Karpas-422 (cell line): Measurements from ENCODE around the gene CA14. TPM values are rescaled to one million over a fixed set of nuclear protein-coding genes. Genes with fewer than 3 reads are reported as not detected.

Experiments used
- DNase-seq: peaks from one replicate; pipeline ENCODE4 v3.0.0-alpha.2; 2015
- H2AFZ ChIP-seq: fragments of 200-600 bp; sonication (generic); 2 replicates; pipeline ENCODE4 v1.6.1; 2014; ENCODE audit warnings: antibody characterized with exemption, low read length, mixed read lengths
- H3K27ac ChIP-seq: fragments of 200-600 bp; sonication (generic); 2 replicates; pipeline ENCODE4 v1.5.1; 2014; ENCODE audit warnings: mild to moderate bottlenecking, low read length, moderate library complexity
- H3K27me3 ChIP-seq: fragments of 200-600 bp; sonication (generic); 2 replicates; pipeline ENCODE4 v1.6.1; 2014; ENCODE audit warnings: low read length, mixed read lengths
- H3K36me3 ChIP-seq: fragments of 200-600 bp; sonication (generic); 2 replicates; pipeline ENCODE4 v1.6.1; 2014; ENCODE audit warnings: low read length, mixed read lengths; ENCODE audit not compliant: insufficient read depth
- H3K4me1 ChIP-seq: fragments of 200-600 bp; sonication (generic); 2 replicates; pipeline ENCODE4 v1.6.1; 2014; ENCODE audit warnings: mild to moderate bottlenecking, low read length, mixed read lengths
- H3K4me2 ChIP-seq: fragments of 200-600 bp; sonication (generic); 2 replicates; pipeline ENCODE4 v1.6.1; 2014; ENCODE audit warnings: low read length, low read depth, mild to moderate bottlenecking; ENCODE audit not compliant: poor library complexity, severe bottlenecking
- H3K4me3 ChIP-seq: fragments of 200-600 bp; sonication (generic); 2 replicates; pipeline ENCODE4 v1.5.1; 2014; ENCODE audit warnings: mild to moderate bottlenecking, antibody characterized with exemption, low read length, mixed read lengths
- H3K79me2 ChIP-seq: fragments of 200-600 bp; sonication (generic); 2 replicates; pipeline ENCODE4 v1.6.1; 2014; ENCODE audit warnings: mild to moderate bottlenecking, low read length, mixed read lengths
- H3K9ac ChIP-seq: fragments of 200-600 bp; sonication (generic); 2 replicates; pipeline ENCODE4 v1.6.0; 2014; ENCODE audit warnings: low read length
- H3K9me2 ChIP-seq: fragments of 200-600 bp; sonication (generic), shearing (Covaris generic); replicated peaks from 2 replicates; pipeline ENCODE4 v1.6.0; 2014; ENCODE audit warnings: mild to moderate bottlenecking, low read length, moderate library complexity; ENCODE audit not compliant: insufficient read depth
- H3K9me3 ChIP-seq: fragments of 300-700, 200-600 bp; sonication (generic); 2 replicates; pipeline ENCODE4 v1.6.1; 2014; ENCODE audit warnings: low read length, mixed read lengths
- H4K20me1 ChIP-seq: fragments of 200-600 bp; sonication (generic); 2 replicates; pipeline ENCODE4 v1.6.1; 2014; ENCODE audit warnings: mild to moderate bottlenecking, antibody characterized with exemption, low read length, low read depth; ENCODE audit not compliant: insufficient read depth
- total RNA-seq: library from RNA; depleted of rRNA; stranded (reverse); fragments of >200 nt; shearing (Covaris generic); gene quantifications from 2 replicates; pipeline ENCODE4 v1.2.3, GENCODE V29; 2014; ENCODE audit warnings: low replicate concordance

Gene CA14
- total RNA-seq, 1 experiment from 2014 or later, result 0.45 TPM

DNA sequence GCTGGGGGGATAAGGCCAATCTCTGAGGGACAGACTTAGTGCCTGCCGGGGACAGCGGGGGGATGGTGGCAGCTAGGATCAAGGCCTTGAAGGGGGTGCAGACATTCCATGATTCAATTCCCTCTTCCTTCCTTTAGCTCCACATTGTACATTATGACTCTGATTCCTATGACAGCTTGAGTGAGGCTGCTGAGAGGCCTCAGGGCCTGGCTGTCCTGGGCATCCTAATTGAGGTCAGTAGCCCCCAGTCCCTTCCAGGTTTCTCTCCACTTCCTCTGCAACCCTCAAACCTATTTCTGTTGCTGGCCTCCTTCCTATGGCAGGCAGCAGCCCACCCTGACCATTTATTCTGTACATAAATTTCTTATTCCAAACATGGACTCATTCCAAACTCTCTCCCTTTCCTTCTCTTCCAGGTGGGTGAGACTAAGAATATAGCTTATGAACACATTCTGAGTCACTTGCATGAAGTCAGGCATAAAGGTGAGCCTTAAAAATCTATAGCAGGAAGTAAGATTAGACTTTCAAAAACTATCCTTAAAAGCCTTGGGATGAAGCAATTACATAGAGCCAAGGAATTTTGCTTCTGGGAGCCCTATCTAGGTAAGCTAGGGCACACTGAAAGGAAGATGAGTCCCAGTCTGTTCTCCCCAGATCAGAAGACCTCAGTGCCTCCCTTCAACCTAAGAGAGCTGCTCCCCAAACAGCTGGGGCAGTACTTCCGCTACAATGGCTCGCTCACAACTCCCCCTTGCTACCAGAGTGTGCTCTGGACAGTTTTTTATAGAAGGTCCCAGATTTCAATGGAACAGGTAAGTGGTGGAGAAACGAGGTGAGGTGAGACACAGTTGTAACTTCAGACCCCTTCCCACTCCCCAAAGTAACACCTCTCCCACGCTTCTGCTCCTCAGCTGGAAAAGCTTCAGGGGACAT is 5.1 kb downstream of the CA14 start:
- DNase-seq, result peak; percentile 79
- H3K9me3 ChIP-seq, result no peaks in the 10 kb centered on the region
- peaks cover 11% of the 10 kb centered on the region for H3K79me2 ChIP-seq
- H2AFZ ChIP-seq, result no peak overlapping the region
- H4K20me1 ChIP-seq, result no peaks in the 10 kb centered on the region; the same call in 1 of the 2 replicates
- H3K27ac ChIP-seq, result peak overlapping the region; percentile 36; the same call in 1 of the 2 replicates
- no peak overlapping the region for H3K4me3 ChIP-seq
- peaks cover 20% of the 10 kb centered on the region for H3K36me3 ChIP-seq
- H3K4me2 ChIP-seq, result peak overlapping the region; percentile 40
- no peaks in the 10 kb centered on the region for H3K27me3 ChIP-seq
- H3K9ac ChIP-seq, result 0 out of 2 replicates have a peak overlapping the region, but pooled peaks have one; percentile 32
- peaks cover 38% of the 10 kb centered on the region for H3K4me1 ChIP-seq
- no peaks in the 10 kb centered on the region for H3K9me2 ChIP-seq

DNA sequence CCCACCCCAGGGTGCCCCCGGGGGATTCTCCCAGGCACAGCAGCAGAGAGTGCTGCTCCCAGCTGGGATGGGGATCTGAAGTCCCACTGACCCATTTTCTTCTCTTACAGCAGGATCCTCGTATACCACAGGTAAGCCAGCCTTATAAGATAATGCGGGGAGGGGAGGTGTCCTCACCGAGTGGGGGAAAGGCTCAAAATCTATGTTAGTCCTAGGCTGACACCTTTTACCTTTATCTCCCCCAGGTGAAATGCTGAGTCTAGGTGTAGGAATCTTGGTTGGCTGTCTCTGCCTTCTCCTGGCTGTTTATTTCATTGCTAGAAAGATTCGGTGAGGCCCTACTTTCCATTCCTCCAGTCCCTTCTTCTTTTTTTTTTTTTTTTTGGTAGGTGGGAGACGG is 6.0 kb downstream of the CA14 start:
- H3K9me3 ChIP-seq, result no peaks in the 10 kb centered on the region
- H4K20me1 ChIP-seq, result peaks cover 4% of the 10 kb centered on the region; the same call in 1 of the 2 replicates
- peaks cover 20% of the 10 kb centered on the region for H3K79me2 ChIP-seq
- DNase-seq, result no peak
- no peak overlapping the region for H3K4me3 ChIP-seq
- H3K9ac ChIP-seq, result 0 out of 2 replicates have a peak overlapping the region, but pooled peaks have one; percentile 32
- H3K9me2 ChIP-seq, result no peaks in the 10 kb centered on the region
- peaks cover 20% of the 10 kb centered on the region for H3K36me3 ChIP-seq
- H3K4me1 ChIP-seq, result peaks cover 40% of the 10 kb centered on the region
- H3K27me3 ChIP-seq, result no peaks in the 10 kb centered on the region
- H3K27ac ChIP-seq, result peak overlapping the region; percentile 36; the same call in 1 of the 2 replicates
- H3K4me2 ChIP-seq, result peak overlapping the region; percentile 40
- H2AFZ ChIP-seq, result no peak overlapping the region

DNA sequence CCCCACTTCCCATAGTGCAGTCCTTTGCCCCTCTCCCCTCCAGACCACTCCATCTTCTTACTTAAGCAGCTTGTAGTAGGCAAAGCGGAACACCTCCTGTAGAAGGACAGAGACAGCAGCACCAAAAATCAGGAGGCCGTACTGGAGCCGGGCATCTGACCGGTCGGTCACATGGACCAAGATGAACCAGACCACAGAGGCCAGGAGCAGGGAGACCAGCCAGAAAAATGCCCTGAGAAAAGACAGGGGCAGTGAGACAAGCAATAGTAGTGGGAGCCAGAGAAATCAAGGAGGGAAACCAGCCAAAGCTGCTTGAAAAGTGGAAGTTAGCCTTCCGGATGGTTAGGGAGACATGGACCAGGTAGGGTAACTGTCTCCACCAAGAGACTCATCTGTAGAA is 10.3 kb downstream of the CA14 start:
- no peak overlapping the region for H2AFZ ChIP-seq
- peaks cover 20% of the 10 kb centered on the region for H3K36me3 ChIP-seq
- peak overlapping the region; percentile 86 for H3K4me2 ChIP-seq
- no peaks in the 10 kb centered on the region for H3K9me2 ChIP-seq
- H3K27ac ChIP-seq, result peak overlapping the region; percentile 67; the same call in 1 of the 2 replicates
- H3K27me3 ChIP-seq, result no peaks in the 10 kb centered on the region
- peaks cover 4% of the 10 kb centered on the region; the same call in 1 of the 2 replicates for H4K20me1 ChIP-seq
- H3K4me1 ChIP-seq, result peaks cover 38% of the 10 kb centered on the region
- peak overlapping the region; percentile 96 for H3K9ac ChIP-seq
- no peak for DNase-seq
- H3K9me3 ChIP-seq, result no peaks in the 10 kb centered on the region
- H3K4me3 ChIP-seq, result peak overlapping the region; percentile 93
- peaks cover 22% of the 10 kb centered on the region for H3K79me2 ChIP-seq

DNA sequence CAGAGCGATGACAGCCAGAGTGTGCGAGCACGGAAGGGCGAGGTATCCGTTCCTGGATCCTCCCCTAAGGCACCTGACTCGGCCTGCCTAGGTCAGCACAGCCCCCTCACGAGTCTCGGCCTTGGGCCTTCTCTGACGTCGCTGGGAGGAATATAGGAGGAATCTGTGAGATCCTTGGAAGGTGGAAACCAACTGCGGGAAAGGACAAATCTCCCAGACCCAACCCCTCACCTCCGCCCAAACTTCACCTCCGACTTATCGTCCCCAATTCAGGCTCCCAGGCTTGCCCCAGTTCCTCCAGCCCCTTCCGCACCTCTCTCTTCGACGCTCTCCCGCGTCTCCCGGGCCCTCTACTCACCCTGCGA is 10.7 kb downstream of the CA14 start:
- Histone ChIP-seq H3K4me1 (peaks cover 38% of the 10 kb centered on the region), H2AFZ (peak overlapping the region; percentile 13; the same call in 1 of the 2 replicates), H3K9ac (peak overlapping the region; percentile 96), H3K9me3 (no peaks in the 10 kb centered on the region), H3K27ac (peak overlapping the region; percentile 67), H3K4me2 (peak overlapping the region; percentile 86), H3K79me2 (peaks cover 22% of the 10 kb centered on the region), H3K9me2 (no peaks in the 10 kb centered on the region), H3K36me3 (peaks cover 20% of the 10 kb centered on the region), H3K4me3 (peak overlapping the region; percentile 93), H3K27me3 (no peaks in the 10 kb centered on the region), H4K20me1 (peaks cover 4% of the 10 kb centered on the region; the same call in 1 of the 2 replicates)
- DNase-seq, result peak; percentile 69

DNA sequence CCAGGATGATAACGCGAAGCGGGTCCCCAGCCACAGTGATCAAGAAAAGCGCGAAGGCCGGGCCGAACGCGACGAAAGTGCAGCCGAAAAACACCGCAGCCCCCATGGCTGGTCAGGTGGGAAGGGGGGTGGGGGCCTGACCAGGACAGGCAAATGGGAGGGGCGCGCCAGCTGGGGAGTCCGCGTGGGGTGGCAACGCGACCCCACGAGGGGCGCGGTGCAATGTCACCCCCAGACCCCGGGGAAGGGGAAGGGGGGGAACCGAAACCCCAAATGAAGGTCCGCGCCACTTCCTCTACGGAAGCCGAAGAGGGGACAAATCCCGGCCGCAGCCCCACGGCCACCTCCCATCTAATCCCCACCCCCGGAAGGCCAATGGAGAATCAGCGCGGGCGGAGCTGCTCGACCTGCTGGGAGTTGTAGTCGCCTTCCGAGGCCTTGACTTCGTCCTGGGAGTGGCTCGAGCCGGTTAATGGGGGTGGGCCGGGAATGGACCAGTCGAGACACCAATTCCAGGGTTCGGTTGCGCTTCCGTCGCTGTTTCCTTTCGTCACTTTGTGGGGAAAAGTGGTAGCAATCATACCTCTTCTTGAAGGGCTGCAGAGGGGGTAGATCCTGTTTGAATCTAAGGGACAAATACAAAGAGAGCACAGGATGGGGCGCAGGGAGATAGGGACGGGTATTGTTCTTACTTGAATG is 11.3 kb downstream of the CA14 start, which contains the start of gene APH1A:
Gene APH1A, minus strand, starts transcription at position 312 of the 699 bp plus-strand sequence. Its CDS starts 206 bp downstream, at position 106.
- Histone ChIP-seq H3K27me3 (no peaks in the 10 kb centered on the region), H3K4me1 (peaks cover 40% of the 10 kb centered on the region), H3K79me2 (peaks cover 22% of the 10 kb centered on the region), H3K4me3 (peak within 1 kb of the TSS; percentile 93), H3K27ac (peak within 1 kb of the TSS; percentile 67), H3K9me2 (no peaks in the 10 kb centered on the region), H3K9me3 (no peaks in the 10 kb centered on the region), H3K36me3 (peaks cover 20% of the 10 kb centered on the region), H3K9ac (peak within 1 kb of the TSS; percentile 96), H2AFZ (peak within 1 kb of the TSS; percentile 18; the same call in 1 of the 2 replicates), H4K20me1 (peaks cover 4% of the 10 kb centered on the region; the same call in 1 of the 2 replicates), H3K4me2 (peak within 1 kb of the TSS; percentile 86)
- peak; percentile 99 for DNase-seq

DNA sequence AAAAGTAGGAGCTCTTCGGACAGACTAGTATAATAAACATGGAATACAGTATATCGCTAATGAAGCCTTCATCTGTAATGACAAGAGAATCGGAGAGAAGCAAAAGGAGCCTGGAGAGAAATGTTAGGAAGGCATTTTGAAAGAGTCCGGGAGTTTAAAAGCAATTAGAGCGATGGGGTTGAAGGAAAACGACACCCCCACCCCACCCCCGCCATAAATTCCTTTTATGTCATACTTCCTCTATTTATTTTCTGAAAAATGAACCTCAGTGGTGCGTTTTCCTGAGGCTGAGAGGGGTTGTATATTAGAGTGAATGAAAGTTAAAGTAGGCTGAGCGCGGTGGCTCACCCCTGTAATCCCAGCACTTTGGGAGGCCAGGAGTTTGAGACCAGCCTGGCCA is 11.9 kb downstream of the CA14 start:
- H2AFZ ChIP-seq, result 0 out of 2 replicates have a peak overlapping the region, but pooled peaks have one; percentile 18
- H3K36me3 ChIP-seq, result peaks cover 19% of the 10 kb centered on the region
- no peak for DNase-seq
- H3K4me2 ChIP-seq, result peak overlapping the region; percentile 86
- H3K27me3 ChIP-seq, result no peaks in the 10 kb centered on the region
- H3K9me2 ChIP-seq, result no peaks in the 10 kb centered on the region
- H4K20me1 ChIP-seq, result peaks cover 4% of the 10 kb centered on the region; the same call in 1 of the 2 replicates
- H3K9me3 ChIP-seq, result no peaks in the 10 kb centered on the region
- H3K27ac ChIP-seq, result no peak overlapping the region
- peaks cover 22% of the 10 kb centered on the region for H3K79me2 ChIP-seq
- peaks cover 40% of the 10 kb centered on the region for H3K4me1 ChIP-seq
- H3K9ac ChIP-seq, result peak overlapping the region; percentile 96
- peak overlapping the region; percentile 93 for H3K4me3 ChIP-seq

DNA sequence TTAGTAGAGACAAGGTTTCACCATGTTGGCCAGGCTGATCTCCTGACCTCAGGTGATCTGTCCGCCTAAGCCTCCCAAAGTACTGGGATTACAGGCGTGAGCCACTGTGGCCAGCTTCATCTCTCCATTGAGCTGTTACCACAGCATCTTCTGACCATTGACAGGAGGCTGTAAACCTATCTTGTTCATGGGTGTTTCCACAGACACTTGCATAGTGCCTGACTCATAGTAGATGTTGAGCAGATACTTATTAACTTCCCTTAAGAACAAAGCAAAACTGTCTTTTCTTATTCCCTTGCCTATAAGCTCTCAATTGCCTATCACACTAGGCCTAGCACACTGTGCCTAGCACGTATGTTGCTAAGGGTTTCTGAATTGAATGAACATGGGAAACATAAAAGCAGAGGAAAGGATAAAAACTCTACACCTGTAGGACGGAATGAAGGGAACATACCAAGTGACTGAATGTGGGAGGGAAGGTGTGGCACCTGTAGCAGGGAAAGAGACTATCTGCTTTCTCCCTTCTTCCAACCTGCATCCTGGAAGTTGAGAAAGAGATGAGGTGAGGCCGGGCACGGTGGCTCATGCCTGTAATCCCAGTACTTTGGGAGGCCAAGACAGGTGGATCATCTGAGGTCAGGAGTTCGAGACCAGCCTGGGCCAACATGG is 13.9 kb downstream of the CA14 start:
- Histone ChIP-seq H3K9me3 (no peaks in the 10 kb centered on the region), H3K27ac (no peak overlapping the region), H2AFZ (no peak overlapping the region), H3K4me2 (no peak overlapping the region), H3K79me2 (peaks cover 22% of the 10 kb centered on the region), H3K4me3 (no peak overlapping the region), H3K36me3 (peaks cover 7% of the 10 kb centered on the region; the same call in 1 of the 2 replicates), H4K20me1 (peaks cover 4% of the 10 kb centered on the region; the same call in 1 of the 2 replicates), H3K4me1 (peaks cover 40% of the 10 kb centered on the region), H3K9me2 (no peaks in the 10 kb centered on the region), H3K27me3 (no peaks in the 10 kb centered on the region), H3K9ac (no peak overlapping the region)
- no peak for DNase-seq
